Glutamatergic neuron (in vitro differentiated cells): ENCODE measurements around the gene SRRM4. TPM values are rescaled to one million over a fixed set of nuclear protein-coding genes. Genes with fewer than 3 reads are reported as not detected.

Experiments
- DNase-seq: peaks from one replicate; pipeline ENCODE4 v3.0.0; 2022
- H3K27ac Mint-ChIP-seq: one replicate; pipeline ENCODE4 v1.8.0; 2020; ENCODE audit warnings: mild to moderate bottlenecking, mixed read lengths, inconsistent platforms; ENCODE audit not compliant: unreplicated experiment
- H3K27me3 Mint-ChIP-seq: one replicate; pipeline ENCODE4 v1.8.0; 2020; ENCODE audit warnings: mild to moderate bottlenecking, moderate library complexity, mixed read lengths, inconsistent platforms; ENCODE audit not compliant: unreplicated experiment
- H3K36me3 Mint-ChIP-seq: one replicate; pipeline ENCODE4 v1.8.0; 2020; ENCODE audit warnings: mild to moderate bottlenecking, mixed read lengths, inconsistent platforms; ENCODE audit not compliant: unreplicated experiment
- H3K4me1 Mint-ChIP-seq: one replicate; pipeline ENCODE4 v1.8.0; 2020; ENCODE audit warnings: mild to moderate bottlenecking, low read depth, mixed read lengths, inconsistent platforms; ENCODE audit not compliant: unreplicated experiment
- H3K4me3 Mint-ChIP-seq: one replicate; pipeline ENCODE4 v1.8.0; 2020; ENCODE audit warnings: mild to moderate bottlenecking, mixed read lengths, inconsistent platforms; ENCODE audit not compliant: unreplicated experiment
- H3K9me3 Mint-ChIP-seq: one replicate; pipeline ENCODE4 v1.8.0; 2020; ENCODE audit warnings: mild to moderate bottlenecking, moderate library complexity, mixed read lengths, inconsistent platforms; ENCODE audit not compliant: unreplicated experiment
- CTCF ChIP-seq: fragments of 200-600 bp; sonication (generic); IDR thresholded peaks from one replicate; pipeline ENCODE4 v1.5.0; 2021; ENCODE audit not compliant: partially characterized antibody, unreplicated experiment
- total RNA-seq: library from RNA; stranded (reverse); fragmentation: NEBNext Ultra II Directional; extraction: Animal tissue kit (Norgen Biotek cat#: 25700); gene quantifications from one replicate; pipeline ENCODE4 v1.2.1, GENCODE V29; 2021; ENCODE audit not compliant: unreplicated experiment

Gene SRRM4
- total RNA-seq, 1 donor from 2014 or later = 183 TPM

- no peaks in the 10 kb centered on the region for H3K36me3 Mint-ChIP-seq
- no peak within 1 kb of the TSS for H3K27ac Mint-ChIP-seq
- DNase-seq = peak; percentile 71
- peaks cover 8% of the 10 kb centered on the region for H3K27me3 Mint-ChIP-seq
- peak within 1 kb of the TSS; percentile 63 for H3K4me3 Mint-ChIP-seq
- TF ChIP-seq CTCF = no peak
- peaks cover 15% of the 10 kb centered on the region for H3K4me1 Mint-ChIP-seq
- peaks cover 2% of the 10 kb centered on the region for H3K9me3 Mint-ChIP-seq
These were observed 197.4 kb downstream of the SRRM4 start, which contains the start of gene HSPB8 for GRCh38 chr12:119178544-119179334. Gene HSPB8, plus strand, starts transcription at chr12:119178931. Its CDS starts 382 bp downstream, at chr12:119179313.

GRCh38 chr12:119179335-119180021 lies 198.1 kb downstream of the SRRM4 start:
- no peak for TF ChIP-seq CTCF
- peaks cover 2% of the 10 kb centered on the region for H3K9me3 Mint-ChIP-seq
- no peak overlapping the region for H3K4me3 Mint-ChIP-seq
- H3K36me3 Mint-ChIP-seq = no peaks in the 10 kb centered on the region
- H3K27ac Mint-ChIP-seq = no peak overlapping the region
- H3K27me3 Mint-ChIP-seq = peaks cover 6% of the 10 kb centered on the region
- peaks cover 15% of the 10 kb centered on the region for H3K4me1 Mint-ChIP-seq
- DNase-seq = no peak

GRCh38 chr12:119180380-119181040 lies 199.2 kb downstream of the SRRM4 start:
- Mint-ChIP-seq H3K27ac (no peak overlapping the region), H3K4me3 (no peak overlapping the region), H3K36me3 (no peaks in the 10 kb centered on the region), H3K4me1 (peaks cover 11% of the 10 kb centered on the region), H3K27me3 (peaks cover 6% of the 10 kb centered on the region), H3K9me3 (peaks cover 2% of the 10 kb centered on the region)
- no peak for TF ChIP-seq CTCF
- DNase-seq = no peak

- Mint-ChIP-seq H3K27me3 (peaks cover 5% of the 10 kb centered on the region), H3K27ac (no peak overlapping the region), H3K4me3 (no peak overlapping the region), H3K36me3 (no peaks in the 10 kb centered on the region), H3K4me1 (peaks cover 10% of the 10 kb centered on the region), H3K9me3 (peaks cover 2% of the 10 kb centered on the region)
- no peak for DNase-seq
- TF ChIP-seq CTCF = no peak
These were observed 199.9 kb downstream of the SRRM4 start for GRCh38 chr12:119181202-119181601.
